Esophagus squamous epithelium (tissue), 4 donors: ENCODE results near the gene ASIC3.
A peak's percentile ranks its signal among the peaks of the same experiment; 100 is the strongest.

Source experiments
- CTCF ChIP-seq, 6 experiments: fragments of 450-650 bp in 4 of 6; fragments of 200-600 bp in 2 of 6; sonication (generic) in 2 of 6; IDR thresholded peaks; one replicate each; pipeline ENCODE4 v1.5.1; 2016 to 2019; ENCODE audit warnings: antibody characterized with exemption in 6 of 6, mild to moderate bottlenecking in 4 of 6, moderate library complexity in 4 of 6
- POLR2A ChIP-seq, 4 donors: fragments of 450-650 bp; IDR thresholded peaks; one replicate each; pipeline ENCODE4 v1.6.1; 2017; ENCODE audit warnings: antibody characterized with exemption in 4 of 4, mild to moderate bottlenecking in 4 of 4, moderate library complexity in 3 of 4

GRCh38 chr7:151013733-151014497, 34.4 kb upstream of the ASIC3 start:
- TF ChIP-seq CTCF (IDR thresholded peaks at IDR 0.05) = peak in 1 of 6 experiments; percentile 23
- TF ChIP-seq POLR2A (IDR thresholded peaks at IDR 0.05) = peak in 1 of 4 donors; percentile 6
